ENCODE measurements around the gene SLIT3.

The SLIT3 gene

GRCh38 chr5:169300468-169301385 lies at the start of gene SLIT3:
Gene SLIT3, minus strand, starts transcription at chr5:169301139. Its CDS starts 430 bp downstream, at chr5:169300709.
- Mint-ChIP-seq H3K36me3 (ENCODE audit: low read depth) (no peaks in the 10 kb centered on the region), H3K4me1 (ENCODE audit: low read depth) (peaks cover 14% of the 10 kb centered on the region), H3K27ac (no peak within 1 kb of the TSS), H3K9me3 (no peaks in the 10 kb centered on the region), H3K27me3 (peaks cover 69% of the 10 kb centered on the region), H3K4me3 (no peak within 1 kb of the TSS)
- DNase-seq = no peak

GRCh38 chr5:169350016-169350415 lies 49.1 kb upstream of the SLIT3 start:
- Mint-ChIP-seq H3K27ac (no peak overlapping the region), H3K27me3 (peaks cover 14% of the 10 kb centered on the region), H3K36me3 (ENCODE audit: low read depth) (no peaks in the 10 kb centered on the region), H3K4me1 (ENCODE audit: low read depth) (no peaks in the 10 kb centered on the region), H3K9me3 (no peaks in the 10 kb centered on the region), H3K4me3 (no peak overlapping the region)
- no peak for DNase-seq

- Mint-ChIP-seq H3K4me3 (no peak overlapping the region), H3K27ac (no peak overlapping the region), H3K36me3 (ENCODE audit: low read depth) (no peaks in the 10 kb centered on the region), H3K27me3 (peaks cover 10% of the 10 kb centered on the region), H3K4me1 (ENCODE audit: low read depth) (no peaks in the 10 kb centered on the region), H3K9me3 (no peaks in the 10 kb centered on the region)
- no peak for DNase-seq
Observed at GRCh38 chr5:169347786-169348185, 46.8 kb upstream of the SLIT3 start.

GRCh38 chr5:169344629-169345028 lies 43.7 kb upstream of the SLIT3 start:
- no peak for DNase-seq
- no peaks in the 10 kb centered on the region for H3K36me3 Mint-ChIP-seq (ENCODE audit: low read depth)
- peaks cover 6% of the 10 kb centered on the region for H3K27me3 Mint-ChIP-seq
- no peaks in the 10 kb centered on the region for H3K9me3 Mint-ChIP-seq
- H3K4me1 Mint-ChIP-seq (ENCODE audit: low read depth) = no peaks in the 10 kb centered on the region
- H3K27ac Mint-ChIP-seq = no peak overlapping the region
- H3K4me3 Mint-ChIP-seq = no peak overlapping the region

- DNase-seq = no peak
- Mint-ChIP-seq H3K27me3 (peaks cover 4% of the 10 kb centered on the region), H3K27ac (no peak overlapping the region), H3K4me3 (no peak overlapping the region), H3K4me1 (ENCODE audit: low read depth) (no peaks in the 10 kb centered on the region), H3K9me3 (no peaks in the 10 kb centered on the region), H3K36me3 (ENCODE audit: low read depth) (no peaks in the 10 kb centered on the region)
Observed at GRCh38 chr5:169343766-169344165, 42.8 kb upstream of the SLIT3 start.

- Mint-ChIP-seq H3K4me1 (ENCODE audit: low read depth) (no peaks in the 10 kb centered on the region), H3K27ac (no peak overlapping the region), H3K27me3 (peaks cover 7% of the 10 kb centered on the region)
Observed at GRCh38 chr5:169341556-169341955, 40.6 kb upstream of the SLIT3 start.

GRCh38 chr5:169339869-169340268 lies 38.9 kb upstream of the SLIT3 start:
- Mint-ChIP-seq H3K4me3 (no peak overlapping the region), H3K36me3 (ENCODE audit: low read depth) (no peaks in the 10 kb centered on the region), H3K27ac (no peak overlapping the region), H3K27me3 (peaks cover 19% of the 10 kb centered on the region), H3K9me3 (no peaks in the 10 kb centered on the region), H3K4me1 (ENCODE audit: low read depth) (no peaks in the 10 kb centered on the region)
- no peak for DNase-seq

More at GRCh38 chr5:169341556-169341955, 40.6 kb upstream of the SLIT3 start:
- DNase-seq = no peak
- H3K36me3 Mint-ChIP-seq (ENCODE audit: low read depth) = no peaks in the 10 kb centered on the region
- no peaks in the 10 kb centered on the region for H3K9me3 Mint-ChIP-seq
- H3K4me3 Mint-ChIP-seq = no peak overlapping the region

- H3K27me3 Mint-ChIP-seq = peaks cover 19% of the 10 kb centered on the region
- H3K36me3 Mint-ChIP-seq (ENCODE audit: low read depth) = no peaks in the 10 kb centered on the region
- H3K27ac Mint-ChIP-seq = no peak overlapping the region
- no peaks in the 10 kb centered on the region for H3K9me3 Mint-ChIP-seq
- H3K4me3 Mint-ChIP-seq = no peak overlapping the region
- H3K4me1 Mint-ChIP-seq (ENCODE audit: low read depth) = no peaks in the 10 kb centered on the region
- DNase-seq = no peak
Observed at GRCh38 chr5:169336242-169336641, 35.3 kb upstream of the SLIT3 start.

- no peak for DNase-seq
- H3K27me3 Mint-ChIP-seq = peaks cover 19% of the 10 kb centered on the region
- H3K9me3 Mint-ChIP-seq = no peaks in the 10 kb centered on the region
- H3K4me3 Mint-ChIP-seq = no peak overlapping the region
- H3K4me1 Mint-ChIP-seq (ENCODE audit: low read depth) = no peaks in the 10 kb centered on the region
- no peak overlapping the region for H3K27ac Mint-ChIP-seq
- no peaks in the 10 kb centered on the region for H3K36me3 Mint-ChIP-seq (ENCODE audit: low read depth)
Observed at GRCh38 chr5:169335806-169336205, 34.9 kb upstream of the SLIT3 start.

GRCh38 chr5:169333518-169333917 lies 32.6 kb upstream of the SLIT3 start:
- no peak overlapping the region for H3K27ac Mint-ChIP-seq
- H3K27me3 Mint-ChIP-seq = peaks cover 19% of the 10 kb centered on the region
- DNase-seq = no peak
- no peaks in the 10 kb centered on the region for H3K9me3 Mint-ChIP-seq
- H3K4me1 Mint-ChIP-seq (ENCODE audit: low read depth) = no peaks in the 10 kb centered on the region
- H3K36me3 Mint-ChIP-seq (ENCODE audit: low read depth) = no peaks in the 10 kb centered on the region
- no peak overlapping the region for H3K4me3 Mint-ChIP-seq

GRCh38 chr5:169331292-169331852 lies 30.4 kb upstream of the SLIT3 start:
- Mint-ChIP-seq H3K27me3 (peaks cover 20% of the 10 kb centered on the region), H3K4me3 (no peak overlapping the region), H3K36me3 (ENCODE audit: low read depth) (no peaks in the 10 kb centered on the region), H3K27ac (no peak overlapping the region), H3K4me1 (ENCODE audit: low read depth) (no peaks in the 10 kb centered on the region), H3K9me3 (no peaks in the 10 kb centered on the region)
- DNase-seq = no peak

GRCh38 chr5:169328401-169328800 lies 27.5 kb upstream of the SLIT3 start:
- Mint-ChIP-seq H3K27ac (no peak overlapping the region), H3K36me3 (ENCODE audit: low read depth) (no peaks in the 10 kb centered on the region), H3K4me1 (ENCODE audit: low read depth) (no peaks in the 10 kb centered on the region), H3K9me3 (no peaks in the 10 kb centered on the region), H3K4me3 (no peak overlapping the region), H3K27me3 (peaks cover 7% of the 10 kb centered on the region)
- no peak for DNase-seq

GRCh38 chr5:169325273-169325672 lies 24.3 kb upstream of the SLIT3 start:
- Mint-ChIP-seq H3K27ac (no peak overlapping the region), H3K4me3 (no peak overlapping the region), H3K36me3 (ENCODE audit: low read depth) (no peaks in the 10 kb centered on the region), H3K4me1 (ENCODE audit: low read depth) (no peaks in the 10 kb centered on the region), H3K9me3 (no peaks in the 10 kb centered on the region), H3K27me3 (peaks cover 7% of the 10 kb centered on the region)
- no peak for DNase-seq

- Mint-ChIP-seq H3K4me1 (ENCODE audit: low read depth) (no peaks in the 10 kb centered on the region), H3K27me3 (peaks cover 9% of the 10 kb centered on the region), H3K27ac (no peak overlapping the region), H3K9me3 (no peaks in the 10 kb centered on the region), H3K36me3 (ENCODE audit: low read depth) (no peaks in the 10 kb centered on the region), H3K4me3 (no peak overlapping the region)
- DNase-seq = no peak
Observed at GRCh38 chr5:169318556-169318955, 17.6 kb upstream of the SLIT3 start.

- Mint-ChIP-seq H3K27ac (no peak overlapping the region), H3K4me1 (ENCODE audit: low read depth) (no peaks in the 10 kb centered on the region), H3K4me3 (no peak overlapping the region), H3K36me3 (ENCODE audit: low read depth) (no peaks in the 10 kb centered on the region), H3K9me3 (no peaks in the 10 kb centered on the region), H3K27me3 (peaks cover 51% of the 10 kb centered on the region)
- no peak for DNase-seq
Observed at GRCh38 chr5:169307646-169308045, 6.7 kb upstream of the SLIT3 start.

Data from activated T-cell treated with anti-CD3 and anti-CD28 coated beads, Interleukin-2, amount 50 U/mL, for 24 hours (primary cell).